K562 (cell line): ENCODE measurements around the gene TWIST1. TPM values are rescaled to one million over a fixed set of nuclear protein-coding genes. Genes with fewer than 3 reads are reported as not detected.

Experiments
- ATAC-seq: fragments of 200-7000 bp; cut with Tn5 transposase; 3 replicates; pipeline ENCODE4 v1.9.1; 2020; ENCODE audit warnings: moderate library complexity
- BruUV-seq: library from RNA; stranded (reverse); fragments of 400-500 nt; replicated peaks from 2 replicates; lab custom pipeline; 2021; lab: Mats Ljungman, UMichigan
- CTCF ChIA-PET: fragments of 300-600 bp; formaldehyde crosslinking; extraction: SDS; loops from one replicate; lab custom pipeline; 2021; ENCODE audit warnings: low intra/inter-chr PET ratio; lab: Yijun Ruan, JAX
- POLR2A ChIA-PET: fragments of 300-600, 350-650 bp; sonication (Branson Sonifier 250); formaldehyde crosslinking; extraction: SDS; loops from one replicate; lab custom pipeline; 2021; ENCODE audit warnings: antibody characterized with exemption, inconsistent platforms; lab: Yijun Ruan, JAX
- DNase-seq, 4 experiments: peaks; one replicate each; pipeline versions ENCODE4 v3.0.0 to v3.0.0-alpha.2; 2011 to 2018; ENCODE audit warnings: low spot score in 3 of 4, mixed read lengths in 3 of 4; ENCODE audit errors: extremely low read depth in 1 of 4
- FAIRE-seq: peaks from 2 replicates; lab custom pipeline; 2011; peaks lifted over from hg19 to GRCh38; lab: Jason Lieb, UNC
- H2AFZ ChIP-seq: 2 replicates; pipeline ENCODE4 v1.6.0; 2011; ENCODE audit warnings: low read depth, low read length, control low read depth, inconsistent platforms
- H3K27ac ChIP-seq: fragments of 200-600 bp; 3 replicates; pipeline ENCODE4 v1.8.0; 2011; ENCODE audit warnings: low read depth, mild to moderate bottlenecking, control low read depth, inconsistent platforms, low read length, moderate library complexity, mixed read lengths; ENCODE audit errors: extremely low read depth
- H3K27me3 ChIP-seq, 2 experiments: fragments of 300-600 bp in 1 of 2; 2 replicates in 1 of 2; 3 replicates in 1 of 2; pipeline versions ENCODE4 v1.6.0 to v1.8.0; 2011; ENCODE audit warnings: inconsistent platforms in 2 of 2, low read length in 2 of 2, mild to moderate bottlenecking in 1 of 2, mixed read lengths in 1 of 2, moderate library complexity in 1 of 2; ENCODE audit not compliant: control insufficient read depth in 2 of 2, insufficient read depth in 2 of 2
- H3K36me3 ChIP-seq: fragments of 300-600 bp; 3 replicates; pipeline ENCODE4 v1.8.0; 2011; ENCODE audit warnings: mild to moderate bottlenecking, low read length, inconsistent platforms; ENCODE audit not compliant: control insufficient read depth, insufficient read depth
- H3K4me1 ChIP-seq, 2 experiments: fragments of 200-600 bp in 1 of 2; replicated peaks in 1 of 2; 2 replicates in 1 of 2; 3 replicates in 1 of 2; pipeline versions ENCODE4 v1.5.1 to v1.8.0; 2011; ENCODE audit warnings: inconsistent platforms in 2 of 2, low read length in 2 of 2, mild to moderate bottlenecking in 1 of 2, mixed read lengths in 1 of 2, moderate library complexity in 1 of 2; ENCODE audit not compliant: control insufficient read depth in 2 of 2, insufficient read depth in 2 of 2
- H3K4me2 ChIP-seq: 2 replicates; pipeline ENCODE4 v1.6.1; 2011; ENCODE audit warnings: low read length, control low read depth, inconsistent platforms, mixed read lengths; ENCODE audit not compliant: insufficient read depth
- H3K4me3 ChIP-seq: fragments of 200-600 bp; sonication (generic), shearing (Covaris generic); 2 replicates; pipeline ENCODE4 v1.5.1; 2016; ENCODE audit warnings: control low read depth, inconsistent platforms
- H3K79me2 ChIP-seq: fragments of 200-600 bp; 3 replicates; pipeline ENCODE4 v1.8.0; 2011; ENCODE audit warnings: low read length, inconsistent platforms; ENCODE audit not compliant: control insufficient read depth, insufficient read depth
- H3K9ac ChIP-seq, 2 experiments: 2 replicates each; pipeline versions ENCODE4 v1.6.0 to v1.6.1; 2011; ENCODE audit warnings: low read depth in 2 of 2, low read length in 2 of 2, control low read depth in 1 of 2, inconsistent platforms in 1 of 2, mild to moderate bottlenecking in 1 of 2, mixed read lengths in 1 of 2; ENCODE audit not compliant: insufficient read depth in 1 of 2
- H3K9me1 ChIP-seq: one replicate; pipeline ENCODE4 v1.6.0; 2011; ENCODE audit warnings: inconsistent platforms, mild to moderate bottlenecking, low read length, moderate library complexity; ENCODE audit not compliant: control insufficient read depth, insufficient read depth
- H3K9me3 ChIP-seq: replicated peaks from 2 replicates; pipeline ENCODE4 v1.5.1; 2011; ENCODE audit warnings: low read depth, low read length, inconsistent platforms; ENCODE audit not compliant: control insufficient read depth, insufficient read depth
- H4K20me1 ChIP-seq: replicated peaks from 2 replicates; pipeline ENCODE4 v1.6.1; 2011; ENCODE audit warnings: low read length, inconsistent platforms, mixed read lengths; ENCODE audit not compliant: control insufficient read depth, insufficient read depth
- CBX3 ChIP-seq, 2 experiments: IDR thresholded peaks; 1 replicate in 1 of 2; 2 replicates in 1 of 2; pipeline ENCODE4 v1.6.1; 2012; ENCODE audit warnings: inconsistent platforms in 2 of 2, low read length in 2 of 2, borderline replicate concordance in 1 of 2, control low read depth in 1 of 2
- IRF1 ChIP-seq: sonication (generic); formaldehyde crosslinking; IDR thresholded peaks from 2 replicates; pipeline ENCODE4 v1.8.0; 2022; ENCODE audit warnings: missing genetic modification reagents, mild to moderate bottlenecking, borderline replicate concordance
- IRF2 ChIP-seq: sonication (generic); formaldehyde crosslinking; IDR thresholded peaks from 2 replicates; pipeline ENCODE4 v1.8.1; 2022; ENCODE audit warnings: mild to moderate bottlenecking, missing genetic modification reagents
- NFRKB ChIP-seq: fragments of 450-650 bp; IDR thresholded peaks from 2 replicates; pipeline ENCODE4 v1.6.1; 2016; ENCODE audit warnings: low read depth
- PCBP1 ChIP-seq: fragments of 200-400 bp; formaldehyde crosslinking; IDR thresholded peaks from 2 replicates; pipeline ENCODE4 v1.6.1; 2018; ENCODE audit warnings: mild to moderate bottlenecking, low read depth, low read length; ENCODE audit not compliant: poor library complexity, severe bottlenecking
- RBM34 ChIP-seq: fragments of 200-400 bp; formaldehyde crosslinking; IDR thresholded peaks from 2 replicates; pipeline ENCODE4 v1.6.1; 2018; ENCODE audit warnings: low read length, borderline replicate concordance; ENCODE audit not compliant: insufficient read depth
- SAFB2 ChIP-seq: fragments of 200-400 bp; formaldehyde crosslinking; IDR thresholded peaks from 2 replicates; pipeline ENCODE4 v1.6.1; 2018; ENCODE audit warnings: borderline replicate concordance, low read length, low read depth, moderate library complexity; ENCODE audit not compliant: severe bottlenecking
- ZNF780A ChIP-seq: fragments of 250-450 bp; sonication (Bioruptor Pico); IDR thresholded peaks from 2 replicates; pipeline ENCODE4 v1.5.0; 2021; ENCODE audit warnings: mild to moderate bottlenecking
- ZNF830 ChIP-seq: fragments of 250-450 bp; sonication (Bioruptor Pico); IDR thresholded peaks from 2 replicates; pipeline ENCODE4 v1.5.0; 2021; ENCODE audit warnings: mild to moderate bottlenecking
- WGBS: fragments of 100-300 bp; shearing (Covaris generic); methylation state at CpG from one replicate; pipeline ENCODE4 v1.1.6; 2016; ENCODE audit warnings: low coverage, mixed read lengths; ENCODE audit not compliant: insufficient coverage; ENCODE audit errors: missing lambda C conversion rate; 5-methylcytosine and 5-hydroxymethylcytosine counted together
- in situ Hi-C: fragments of 300-500 bp; cut with MboI; formaldehyde crosslinking; loops from 4 replicates; pipeline ENCODE4 v1.15.0; 2018; ENCODE audit warnings: inconsistent platforms, mixed read lengths
- intact Hi-C: fragments of 100-400 bp; cut with micrococcal nuclease; formaldehyde crosslinking; loops from 2 replicates; pipeline ENCODE4 v1.14.2; 2022
- polyA plus RNA-seq, 8 experiments: library from polyadenylated mRNA; depleted of rRNA in 4 of 8; stranded (reverse) in 5 of 8; unstranded in 3 of 8; fragments of >200 nt; fragmentation: Nextera tagmentation in 2 of 8; fragmentation: Illumina TruSeq in 1 of 8; extraction: Ambion mirVana in 2 of 8; extraction: Trizol in 1 of 8; gene quantifications; 2 replicates each; pipeline versions ENCODE4 v1.2.1 to v1.2.3, GENCODE V29; 2011 to 2014; ENCODE audit warnings: inconsistent platforms in 1 of 8, missing spikeins in 1 of 8
- total RNA-seq, 7 experiments: library from RNA; depleted of rRNA in 6 of 7; stranded (reverse); fragments of >200 nt in 6 of 7; fragmentation: Illumina TruSeq in 2 of 7; extraction: Trizol in 2 of 7; gene quantifications; 2 replicates each; pipeline versions ENCODE4 v1.2.1 to v1.2.3, GENCODE V29; 2011 to 2021; ENCODE audit warnings: low replicate concordance in 1 of 7
- TF ChIP-seq, protein P1 (sequence below): fragments of 250-450 bp; sonication (Bioruptor Pico); IDR thresholded peaks from 2 replicates; pipeline ENCODE4 v1.8.0; 2022; ENCODE audit warnings: inconsistent platforms, mild to moderate bottlenecking, moderate library complexity, borderline replicate concordance
- TF ChIP-seq, protein P2 (sequence below): sonication (generic); formaldehyde crosslinking; IDR thresholded peaks from 2 replicates; pipeline ENCODE4 v1.8.1; 2022; ENCODE audit warnings: missing genetic modification reagents

Gene TWIST1
- total and polyA plus RNA-seq, 9 of the 15 experiments (the other 6 are each of a cell fraction or from before 2014, with no cell fraction given) = 0.10 to 0.86 (median 0.15) TPM; not detected in 2

- Histone ChIP-seq H3K27me3 (peaks cover 7 to 30% of the 10 kb centered on the region in 2 experiments; a peak in 3 of 5 replicates), H2AFZ (no peak overlapping the region), H3K27ac (no peak overlapping the region), H3K9me1 (no peaks in the 10 kb centered on the region), H3K79me2 (no peaks in the 10 kb centered on the region), H3K4me2 (no peak overlapping the region), H3K4me1 (peaks cover 0 to 8% of the 10 kb centered on the region in 2 experiments; a peak in 1 of 5 replicates), H3K9ac (no peak overlapping the region), H3K36me3 (no peaks in the 10 kb centered on the region), H3K9me3 (no peaks in the 10 kb centered on the region), H3K4me3 (no peak overlapping the region), H4K20me1 (no peaks in the 10 kb centered on the region)
- POLR2A ChIA-PET = no interaction called here
- in situ Hi-C loops = no loop called here
- 1% methylated on average over 15 of the region's 15 CpGs for WGBS
- intact Hi-C loops = no loop called here
- DNase-seq (no peak), ATAC-seq (no peak), FAIRE-seq (no peak)
- no TSS peak for BruUV-seq
- CTCF ChIA-PET = no interaction called here
- TF ChIP-seq, protein P1, sequence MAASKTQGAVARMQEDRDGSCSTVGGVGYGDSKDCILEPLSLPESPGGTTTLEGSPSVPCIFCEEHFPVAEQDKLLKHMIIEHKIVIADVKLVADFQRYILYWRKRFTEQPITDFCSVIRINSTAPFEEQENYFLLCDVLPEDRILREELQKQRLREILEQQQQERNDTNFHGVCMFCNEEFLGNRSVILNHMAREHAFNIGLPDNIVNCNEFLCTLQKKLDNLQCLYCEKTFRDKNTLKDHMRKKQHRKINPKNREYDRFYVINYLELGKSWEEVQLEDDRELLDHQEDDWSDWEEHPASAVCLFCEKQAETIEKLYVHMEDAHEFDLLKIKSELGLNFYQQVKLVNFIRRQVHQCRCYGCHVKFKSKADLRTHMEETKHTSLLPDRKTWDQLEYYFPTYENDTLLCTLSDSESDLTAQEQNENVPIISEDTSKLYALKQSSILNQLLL (CRISPR knock-in tag) = no peak
- TF ChIP-seq SAFB2 (no peak), NFRKB (no peak), CBX3 (IDR thresholded peaks at IDR 0.05; ENCODE audit: borderline replicate concordance in 1 of 2, low read length in 2 of 2) (no peak), IRF1 (CRISPR knock-in tag) (no peak), ZNF830 (no peak), PCBP1 (no peak), ZNF780A (CRISPR knock-in tag) (no peak), RBM34 (no peak), IRF2 (CRISPR knock-in tag) (no peak)
- TF ChIP-seq, protein P2, sequence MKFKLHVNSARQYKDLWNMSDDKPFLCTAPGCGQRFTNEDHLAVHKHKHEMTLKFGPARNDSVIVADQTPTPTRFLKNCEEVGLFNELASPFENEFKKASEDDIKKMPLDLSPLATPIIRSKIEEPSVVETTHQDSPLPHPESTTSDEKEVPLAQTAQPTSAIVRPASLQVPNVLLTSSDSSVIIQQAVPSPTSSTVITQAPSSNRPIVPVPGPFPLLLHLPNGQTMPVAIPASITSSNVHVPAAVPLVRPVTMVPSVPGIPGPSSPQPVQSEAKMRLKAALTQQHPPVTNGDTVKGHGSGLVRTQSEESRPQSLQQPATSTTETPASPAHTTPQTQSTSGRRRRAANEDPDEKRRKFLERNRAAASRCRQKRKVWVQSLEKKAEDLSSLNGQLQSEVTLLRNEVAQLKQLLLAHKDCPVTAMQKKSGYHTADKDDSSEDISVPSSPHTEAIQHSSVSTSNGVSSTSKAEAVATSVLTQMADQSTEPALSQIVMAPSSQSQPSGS (CRISPR knock-in tag) = no peak
Observed at GRCh38 chr7:19111474-19112273, 5.8 kb downstream of the TWIST1 start.
